H9 (cell line): ENCODE measurements around the gene GALR2. TPM values are rescaled to one million over a fixed set of nuclear protein-coding genes. Genes with fewer than 3 reads are reported as not detected.
A peak's percentile ranks its signal among the peaks of the same experiment; 100 is the strongest.

Experiments used
- DNase-seq: peaks from one replicate; pipeline ENCODE4 v3.0.0-alpha.2; 2017
- H2AFZ ChIP-seq: one replicate; pipeline ENCODE4 v1.6.1; 2013; ENCODE audit warnings: mild to moderate bottlenecking, low read length, control low read depth, moderate library complexity
- H2AK5ac ChIP-seq: 2 replicates; pipeline ENCODE4 v1.6.1; 2013; ENCODE audit warnings: low read length, control low read depth, mixed read lengths; ENCODE audit not compliant: insufficient read length
- H2BK120ac ChIP-seq: one replicate; pipeline ENCODE4 v1.6.1; 2013; ENCODE audit warnings: low read depth, mild to moderate bottlenecking, low read length, control low read depth, inconsistent platforms; ENCODE audit not compliant: poor library complexity, severe bottlenecking
- H2BK12ac ChIP-seq: 2 replicates; pipeline ENCODE4 v1.6.1; 2013; ENCODE audit warnings: low read length, control low read depth, mixed read lengths, low read depth; ENCODE audit not compliant: insufficient read length
- H2BK15ac ChIP-seq: 2 replicates; pipeline ENCODE4 v1.6.1; 2013; ENCODE audit warnings: low read depth, low read length, control low read depth
- H2BK20ac ChIP-seq: one replicate; pipeline ENCODE4 v1.6.1; 2013; ENCODE audit warnings: low read depth, mild to moderate bottlenecking, low read length, control low read depth, inconsistent platforms; ENCODE audit not compliant: poor library complexity, severe bottlenecking
- H2BK5ac ChIP-seq: 2 replicates; pipeline ENCODE4 v1.6.1; 2013; ENCODE audit warnings: low read length, control low read depth, mixed read lengths; ENCODE audit not compliant: insufficient read length
- H3K14ac ChIP-seq: 2 replicates; pipeline ENCODE4 v1.6.1; 2013; ENCODE audit warnings: low read length, control low read depth; ENCODE audit not compliant: insufficient read depth
- H3K18ac ChIP-seq: 2 replicates; pipeline ENCODE4 v1.6.1; 2013; ENCODE audit warnings: low read depth, mild to moderate bottlenecking, mixed read lengths, low read length, control low read depth; ENCODE audit not compliant: insufficient read length
- H3K23ac ChIP-seq: 2 replicates; pipeline ENCODE4 v1.6.1; 2013; ENCODE audit warnings: low read length, control low read depth, mixed read lengths, low read depth; ENCODE audit not compliant: insufficient read length
- H3K23me2 ChIP-seq: 2 replicates; pipeline ENCODE4 v1.6.1; 2013; ENCODE audit warnings: low read depth, mild to moderate bottlenecking, mixed read lengths, low read length, control low read depth; ENCODE audit not compliant: insufficient read length, poor library complexity, severe bottlenecking
- H3K27ac ChIP-seq: 2 replicates; pipeline ENCODE4 v1.5.1; 2013; ENCODE audit warnings: low read length, control low read depth, mixed read lengths, low read depth; ENCODE audit not compliant: insufficient read length
- H3K27me3 ChIP-seq: 2 replicates; pipeline ENCODE4 v1.6.1; 2013; ENCODE audit warnings: low read length, control low read depth, inconsistent platforms; ENCODE audit not compliant: insufficient read depth
- H3K4ac ChIP-seq: 2 replicates; pipeline ENCODE4 v1.6.1; 2013; ENCODE audit warnings: low read depth, mild to moderate bottlenecking, control low read depth, inconsistent platforms, low read length, moderate library complexity
- H3K4me1 ChIP-seq: 2 replicates; pipeline ENCODE4 v1.6.1; 2013; ENCODE audit warnings: low read length, control low read depth, inconsistent platforms; ENCODE audit not compliant: insufficient read depth
- H3K4me2 ChIP-seq: 2 replicates; pipeline ENCODE4 v1.6.1; 2013; ENCODE audit warnings: low read length, control low read depth, mixed read lengths; ENCODE audit not compliant: insufficient read length, insufficient read depth
- H3K56ac ChIP-seq: 2 replicates; pipeline ENCODE4 v1.6.1; 2013; ENCODE audit warnings: low read depth, mild to moderate bottlenecking, mixed read lengths, low read length, control low read depth; ENCODE audit not compliant: insufficient read length
- H3K79me1 ChIP-seq: 2 replicates; pipeline ENCODE4 v1.6.1; 2013; ENCODE audit warnings: low read depth, mild to moderate bottlenecking, moderate library complexity, low read length, control low read depth, inconsistent platforms; ENCODE audit not compliant: insufficient read depth, poor library complexity, severe bottlenecking
- H3K79me2 ChIP-seq: 2 replicates; pipeline ENCODE4 v1.6.1; 2013; ENCODE audit warnings: low read length, control low read depth, inconsistent platforms; ENCODE audit not compliant: insufficient read depth
- H3K9ac ChIP-seq: 2 replicates; pipeline ENCODE4 v1.6.1; 2013; ENCODE audit warnings: low read length, control low read depth, mixed read lengths; ENCODE audit not compliant: insufficient read length; ENCODE audit errors: extremely low read depth
- H3K9me3 ChIP-seq: one replicate; pipeline ENCODE4 v1.6.1; 2013; ENCODE audit warnings: low read depth, low read length, inconsistent platforms; ENCODE audit not compliant: control insufficient read depth
- H3T11ph ChIP-seq: one replicate; pipeline ENCODE4 v1.6.1; 2013; ENCODE audit warnings: mild to moderate bottlenecking, low read length, control low read depth, inconsistent platforms
- H4K20me1 ChIP-seq: one replicate; pipeline ENCODE4 v1.6.1; 2013; ENCODE audit not compliant: control insufficient read depth, insufficient read length, insufficient read depth
- H4K5ac ChIP-seq: 2 replicates; pipeline ENCODE4 v1.6.1; 2013; ENCODE audit warnings: low read depth, mild to moderate bottlenecking, mixed read lengths, low read length, control low read depth; ENCODE audit not compliant: insufficient read length
- H4K8ac ChIP-seq: replicated peaks from 2 replicates; pipeline ENCODE4 v1.6.1; 2013; ENCODE audit warnings: low read length, control low read depth, mixed read lengths, low read depth; ENCODE audit not compliant: insufficient read length
- H4K91ac ChIP-seq: 2 replicates; pipeline ENCODE4 v1.6.1; 2013; ENCODE audit warnings: low read depth, mild to moderate bottlenecking, moderate library complexity, mixed read lengths, low read length, control low read depth; ENCODE audit not compliant: insufficient read length
- H3K27ac Mint-ChIP-seq, 3 experiments: 2 replicates in 2 of 3; 3 replicates in 1 of 3; pipeline ENCODE4 v1.8.0; 2020 to 2021; ENCODE audit warnings: mixed read lengths in 3 of 3, mild to moderate bottlenecking in 1 of 3, moderate library complexity in 1 of 3
- H3K27me3 Mint-ChIP-seq: 2 replicates; pipeline ENCODE4 v1.8.0; 2021; ENCODE audit warnings: low read depth, mild to moderate bottlenecking, moderate library complexity, mixed read lengths
- H3K36me3 Mint-ChIP-seq, 3 experiments: 2 replicates in 2 of 3; 3 replicates in 1 of 3; pipeline ENCODE4 v1.8.0; 2020 to 2021; ENCODE audit warnings: low read depth in 3 of 3, mixed read lengths in 3 of 3; ENCODE audit not compliant: insufficient read depth in 1 of 3
- H3K4me1 Mint-ChIP-seq, 2 experiments: 2 replicates each; pipeline ENCODE4 v1.8.0; 2020; ENCODE audit warnings: mixed read lengths in 2 of 2
- H3K4me3 Mint-ChIP-seq, 2 experiments: 2 replicates in 1 of 2; 3 replicates in 1 of 2; pipeline ENCODE4 v1.8.0; 2020 to 2021; ENCODE audit warnings: mild to moderate bottlenecking in 2 of 2, mixed read lengths in 2 of 2, moderate library complexity in 1 of 2
- H3K9me3 Mint-ChIP-seq, 2 experiments: 2 replicates in 1 of 2; 3 replicates in 1 of 2; pipeline ENCODE4 v1.8.0; 2020; ENCODE audit warnings: mild to moderate bottlenecking in 2 of 2, mixed read lengths in 2 of 2, moderate library complexity in 1 of 2
- CTCF ChIP-seq: fragments of 200-600 bp; sonication (generic); conservative IDR thresholded peaks from 3 replicates; pipeline ENCODE4 v1.8.0; 2021; ENCODE audit warnings: antibody characterized with exemption, mild to moderate bottlenecking
- WGBS: extraction: QIAGEN DNeasy Blood & Tissue Kit; methylation state at CpG from one replicate; pipeline ENCODE4 v1.1.7; 2013; ENCODE audit warnings: missing lambda C conversion rate, low lambda C conversion rate, mixed read lengths; ENCODE audit not compliant: insufficient read length; ENCODE audit errors: extremely low coverage; 5-methylcytosine and 5-hydroxymethylcytosine counted together
- total RNA-seq: library from RNA; stranded (reverse); gene quantifications from 2 replicates; pipeline ENCODE4 v1.2.1, GENCODE V29; 2021

The GALR2 gene
- total RNA-seq, 1 experiment from 2014 or later: 0.81 TPM

DNA sequence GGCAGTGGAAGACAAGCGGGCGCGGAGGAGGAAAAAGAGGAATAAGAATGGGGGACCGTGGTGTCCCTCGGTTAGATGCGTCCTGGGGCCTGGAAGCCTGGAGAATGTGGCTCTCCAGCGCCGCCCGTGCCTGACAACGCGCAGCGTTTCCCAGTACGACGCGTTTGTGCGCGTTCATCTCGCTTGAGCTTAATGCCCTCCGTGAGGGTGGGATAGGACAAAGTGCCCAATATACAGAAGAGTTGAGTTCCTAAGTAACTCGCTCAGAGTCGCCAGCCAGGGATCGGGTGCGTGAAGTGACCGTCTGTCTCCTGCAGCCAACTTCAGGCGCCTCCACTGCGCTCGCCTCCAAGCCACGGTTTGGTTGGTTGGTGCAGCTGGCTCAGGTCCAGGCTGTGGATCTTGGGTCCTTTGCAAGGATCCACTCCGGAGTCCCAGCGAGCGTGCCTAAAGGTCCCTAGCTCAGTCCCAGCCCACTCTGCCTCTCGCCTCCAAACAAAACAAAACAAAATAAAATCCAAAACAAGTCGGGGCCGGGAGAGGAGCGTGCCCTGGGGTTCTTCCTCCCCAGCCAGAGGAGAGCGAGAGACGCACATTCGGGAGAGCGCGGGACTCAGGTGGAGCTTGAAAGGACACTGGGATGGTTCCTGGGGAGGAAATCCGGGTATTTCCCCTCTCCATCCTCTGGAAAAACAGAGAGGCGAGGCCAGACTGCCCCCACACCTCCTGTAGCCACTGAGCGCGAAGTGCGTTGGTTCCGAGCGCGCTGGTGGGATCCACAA is 974 bp downstream of the GALR2 start:
- Histone ChIP-seq H4K5ac (no peak overlapping the region), H3K79me2 (peaks cover 3% of the 10 kb centered on the region; the same call in 1 of the 2 replicates), H3K79me1 (no peaks in the 10 kb centered on the region), H3K27ac (no peak overlapping the region), H3K27me3 (peaks cover 58% of the 10 kb centered on the region), H2AK5ac (no peak overlapping the region), H3K18ac (no peak overlapping the region), H2BK20ac (no peak overlapping the region), H4K20me1 (peaks cover 3% of the 10 kb centered on the region), H2AFZ (no peak overlapping the region), H3K23ac (no peak overlapping the region), H2BK12ac (no peak overlapping the region), H4K8ac (no peak overlapping the region), H3K4ac (no peak overlapping the region), H3K9me3 (no peaks in the 10 kb centered on the region), H2BK120ac (no peak overlapping the region), H3K9ac (no peak overlapping the region), H3K4me2 (peak overlapping the region; percentile 46), H2BK15ac (no peak overlapping the region), H3K23me2 (peaks cover 34% of the 10 kb centered on the region), H2BK5ac (no peak overlapping the region), H3T11ph (no peak overlapping the region), H3K56ac (no peak overlapping the region), H3K14ac (no peak overlapping the region), H4K91ac (no peak overlapping the region), H3K4me1 (peaks cover 8% of the 10 kb centered on the region; the same call in 1 of the 2 replicates)
- no CpG with 5 or more reads among the region's 48 CpGs for WGBS
- no peaks in the 10 kb centered on the region for H3K36me3 Mint-ChIP-seq
- H3K27ac Mint-ChIP-seq: no peak overlapping the region
- peak; percentile 79 for DNase-seq
- peaks cover 0 to 3% of the 10 kb centered on the region in 2 experiments; a peak in 2 of 5 replicates for H3K9me3 Mint-ChIP-seq
- H3K4me1 Mint-ChIP-seq: peaks cover 54 to 62% of the 10 kb centered on the region in 2 experiments
- H3K27me3 Mint-ChIP-seq: peaks cover 73% of the 10 kb centered on the region
- TF ChIP-seq CTCF: peak; percentile 61
- peak overlapping the region; percentile 56 to 78 for H3K4me3 Mint-ChIP-seq
